Measurements from ENCODE around the gene PPP1R10. TPM values are rescaled to one million over a fixed set of nuclear protein-coding genes. Genes with fewer than 3 reads are reported as not detected.

Gene PPP1R10
- total and polyA plus RNA-seq, 2 of the 13 experiments (the other 11 are each of a cell fraction or from before 2014, with no cell fraction given): 26.3 to 38.4 TPM

DNA sequence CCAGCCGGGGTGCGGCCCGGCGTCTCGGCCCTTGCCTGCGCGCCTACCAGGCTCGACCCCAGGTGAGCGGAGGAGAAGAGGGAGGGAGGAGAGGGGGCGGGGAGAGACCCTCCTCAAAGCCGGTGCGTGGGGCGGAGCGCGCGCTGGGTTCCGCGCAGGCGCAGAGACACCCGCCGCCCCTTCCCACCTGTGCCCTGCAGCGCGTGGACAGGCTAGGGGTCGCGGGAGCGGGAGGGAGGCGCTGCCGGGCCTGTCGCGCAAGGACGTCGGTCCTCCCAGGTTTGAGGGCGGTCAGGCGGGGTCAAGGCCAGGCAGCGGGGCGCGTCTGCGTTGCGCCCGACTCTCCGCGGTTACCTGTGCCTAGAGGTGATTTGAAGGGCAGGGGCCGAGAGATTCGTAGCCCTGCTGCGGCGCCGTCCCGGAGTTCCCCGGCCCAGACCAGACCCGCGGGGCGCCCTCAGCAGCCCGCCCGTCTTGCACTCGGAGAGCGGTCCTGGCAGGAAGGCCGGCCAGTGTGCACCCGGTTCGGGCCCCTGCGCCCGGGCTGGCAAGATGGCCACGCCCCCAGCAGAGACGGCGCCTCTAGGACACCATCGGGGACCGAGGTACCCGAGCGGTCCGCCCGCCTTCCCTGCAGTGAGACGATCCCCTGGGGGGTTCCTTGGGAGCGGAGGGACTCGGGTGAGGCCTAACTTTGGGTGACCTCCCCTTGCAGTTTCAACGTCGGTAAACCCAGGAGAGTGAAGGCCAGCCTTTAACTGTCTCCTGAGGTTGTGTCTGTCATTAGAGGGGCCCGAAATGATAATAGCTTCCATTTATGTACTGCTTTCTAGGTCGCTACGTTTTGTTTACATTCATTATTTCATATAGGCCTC, 30.4 kb upstream of the PPP1R10 start (continued):
- TF ChIP-seq SP5 (CRISPR knock-in tag; IDR thresholded peaks at IDR 0.05; ENCODE audit: borderline replicate concordance, low read depth) (peak; percentile 56; the same call in 1 of the 2 replicates), AGO2 (optimal IDR thresholded peaks at IDR 0.05; ENCODE audit: low read depth, low read length) (peak; percentile 97), SKI (IDR thresholded peaks at IDR 0.05; ENCODE audit: partially characterized antibody) (peak; percentile 86), ZNF563 (CRISPR knock-in tag; IDR thresholded peaks at IDR 0.05) (peak; percentile 90), LRRFIP1 (CRISPR knock-in tag; conservative IDR thresholded peaks at IDR 0.05) (no peak), ZNF619 (CRISPR knock-in tag; IDR thresholded peaks at IDR 0.05) (peak; percentile 98; the same call in 1 of the 2 replicates), DPF2 (CRISPR knock-in tag; IDR thresholded peaks at IDR 0.05; ENCODE audit: borderline replicate concordance, low read depth) (peak; percentile 64; the same call in 1 of the 2 replicates), SMYD3 (CRISPR knock-in tag; IDR thresholded peaks at IDR 0.05) (peak; percentile 67; the same call in 1 of the 2 replicates), ZNF652 (CRISPR knock-in tag; IDR thresholded peaks at IDR 0.05; ENCODE audit: borderline replicate concordance, low read depth) (no peak), JUNB (CRISPR knock-in tag; IDR thresholded peaks at IDR 0.05; ENCODE audit: borderline replicate concordance) (no peak), PHF21A (CRISPR knock-in tag; IDR thresholded peaks at IDR 0.05) (peak; percentile 82), ZNF792 (CRISPR knock-in tag; IDR thresholded peaks at IDR 0.05) (peak; percentile 91), ZSCAN29 (CRISPR knock-in tag; conservative IDR thresholded peaks at IDR 0.05) (no peak; the same call in 1 of the 2 replicates), HOXA5 (CRISPR knock-in tag; IDR thresholded peaks at IDR 0.05) (peak; percentile 87), RBFOX2 (IDR thresholded peaks at IDR 0.05; ENCODE audit: low read depth, low read length) (peak; percentile 99), HOMEZ (CRISPR knock-in tag; IDR thresholded peaks at IDR 0.05; ENCODE audit: low read depth) (0 out of 2 replicates have a peak, but pooled peaks have one; percentile 9)
- TF ChIP-seq, protein P1, sequence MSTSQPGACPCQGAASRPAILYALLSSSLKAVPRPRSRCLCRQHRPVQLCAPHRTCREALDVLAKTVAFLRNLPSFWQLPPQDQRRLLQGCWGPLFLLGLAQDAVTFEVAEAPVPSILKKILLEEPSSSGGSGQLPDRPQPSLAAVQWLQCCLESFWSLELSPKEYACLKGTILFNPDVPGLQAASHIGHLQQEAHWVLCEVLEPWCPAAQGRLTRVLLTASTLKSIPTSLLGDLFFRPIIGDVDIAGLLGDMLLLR (CRISPR knock-in tag; IDR thresholded peaks at IDR 0.05): peak; percentile 94; the same call in 1 of the 2 replicates
- TF ChIP-seq, protein P2, sequence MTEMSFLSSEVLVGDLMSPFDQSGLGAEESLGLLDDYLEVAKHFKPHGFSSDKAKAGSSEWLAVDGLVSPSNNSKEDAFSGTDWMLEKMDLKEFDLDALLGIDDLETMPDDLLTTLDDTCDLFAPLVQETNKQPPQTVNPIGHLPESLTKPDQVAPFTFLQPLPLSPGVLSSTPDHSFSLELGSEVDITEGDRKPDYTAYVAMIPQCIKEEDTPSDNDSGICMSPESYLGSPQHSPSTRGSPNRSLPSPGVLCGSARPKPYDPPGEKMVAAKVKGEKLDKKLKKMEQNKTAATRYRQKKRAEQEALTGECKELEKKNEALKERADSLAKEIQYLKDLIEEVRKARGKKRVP (CRISPR knock-in tag; IDR thresholded peaks at IDR 0.05): peak in 1 of 2 experiments; percentile 78; a peak in 2 of 4 replicates
- TF ChIP-seq, protein P3, sequence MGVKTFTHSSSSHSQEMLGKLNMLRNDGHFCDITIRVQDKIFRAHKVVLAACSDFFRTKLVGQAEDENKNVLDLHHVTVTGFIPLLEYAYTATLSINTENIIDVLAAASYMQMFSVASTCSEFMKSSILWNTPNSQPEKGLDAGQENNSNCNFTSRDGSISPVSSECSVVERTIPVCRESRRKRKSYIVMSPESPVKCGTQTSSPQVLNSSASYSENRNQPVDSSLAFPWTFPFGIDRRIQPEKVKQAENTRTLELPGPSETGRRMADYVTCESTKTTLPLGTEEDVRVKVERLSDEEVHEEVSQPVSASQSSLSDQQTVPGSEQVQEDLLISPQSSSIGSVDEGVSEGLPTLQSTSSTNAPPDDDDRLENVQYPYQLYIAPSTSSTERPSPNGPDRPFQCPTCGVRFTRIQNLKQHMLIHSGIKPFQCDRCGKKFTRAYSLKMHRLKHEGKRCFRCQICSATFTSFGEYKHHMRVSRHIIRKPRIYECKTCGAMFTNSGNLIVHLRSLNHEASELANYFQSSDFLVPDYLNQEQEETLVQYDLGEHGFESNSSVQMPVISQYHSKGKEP (CRISPR knock-in tag; IDR thresholded peaks at IDR 0.05): peak; percentile 66
- TF ChIP-seq, protein P4, sequence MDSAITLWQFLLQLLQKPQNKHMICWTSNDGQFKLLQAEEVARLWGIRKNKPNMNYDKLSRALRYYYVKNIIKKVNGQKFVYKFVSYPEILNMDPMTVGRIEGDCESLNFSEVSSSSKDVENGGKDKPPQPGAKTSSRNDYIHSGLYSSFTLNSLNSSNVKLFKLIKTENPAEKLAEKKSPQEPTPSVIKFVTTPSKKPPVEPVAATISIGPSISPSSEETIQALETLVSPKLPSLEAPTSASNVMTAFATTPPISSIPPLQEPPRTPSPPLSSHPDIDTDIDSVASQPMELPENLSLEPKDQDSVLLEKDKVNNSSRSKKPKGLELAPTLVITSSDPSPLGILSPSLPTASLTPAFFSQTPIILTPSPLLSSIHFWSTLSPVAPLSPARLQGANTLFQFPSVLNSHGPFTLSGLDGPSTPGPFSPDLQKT (CRISPR knock-in tag; IDR thresholded peaks at IDR 0.05; ENCODE audit: borderline replicate concordance): no peak
